Mucosa of stomach (tissue), 1 donor: ENCODE data around the gene MAT1A.
"Not testable (repeated sequence)": the region's sequence is repeated elsewhere in the genome, so short reads cannot be mapped to it uniquely, and the experiment has no call there.

Source experiments
- H3K27me3 ChIP-seq: one replicate; pipeline ENCODE4 v1.7.0; 2013; ENCODE audit warnings: mild to moderate bottlenecking, low read length; ENCODE audit not compliant: control insufficient read depth, insufficient read depth
- H3K36me3 ChIP-seq: one replicate; pipeline ENCODE4 v1.7.0; 2013; ENCODE audit warnings: low read length; ENCODE audit not compliant: control insufficient read depth, insufficient read depth
- H3K4me1 ChIP-seq: one replicate; pipeline ENCODE4 v1.7.0; 2013; ENCODE audit warnings: mild to moderate bottlenecking, low read length; ENCODE audit not compliant: control insufficient read depth, insufficient read depth
- H3K4me3 ChIP-seq: one replicate; pipeline ENCODE4 v1.7.0; 2013; ENCODE audit warnings: low read length
- H3K9ac ChIP-seq: one replicate; pipeline ENCODE4 v1.7.0; 2013; ENCODE audit warnings: mild to moderate bottlenecking, low read length, moderate library complexity
- H3K9me3 ChIP-seq: one replicate; pipeline ENCODE4 v1.7.0; 2013; ENCODE audit warnings: mild to moderate bottlenecking, low read length, moderate library complexity; ENCODE audit not compliant: control insufficient read depth
- donor health status: Pancreatic carcinoma.

MAT1A gene

GRCh38 chr10:80234331-80235235 lies 54.9 kb downstream of the MAT1A start:
- not testable (repeated sequence) for H3K36me3 ChIP-seq, H3K9me3 ChIP-seq, H3K9ac ChIP-seq, H3K4me3 ChIP-seq, H3K4me1 ChIP-seq, H3K27me3 ChIP-seq

DNA sequence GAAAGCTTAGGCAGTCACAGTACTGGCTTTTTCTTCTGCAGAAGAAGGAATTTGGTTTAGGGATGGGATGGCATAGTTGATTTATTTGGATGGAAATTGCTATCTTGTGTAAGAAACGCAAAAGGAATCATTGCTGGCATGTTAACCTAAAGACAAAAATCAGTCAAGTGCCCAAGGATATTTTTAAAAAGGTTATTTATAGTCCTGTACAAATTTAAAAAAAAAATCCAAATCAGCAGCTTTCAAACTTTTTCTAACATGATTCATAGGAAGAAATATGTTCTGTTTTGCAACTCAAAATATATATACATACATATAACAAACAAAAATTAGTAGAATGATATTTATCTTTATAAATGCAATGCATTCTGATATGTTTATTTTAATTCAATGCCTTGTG lies 55.6 kb downstream of the MAT1A start:
- not testable (repeated sequence) for H3K4me3 ChIP-seq, H3K9ac ChIP-seq, H3K4me1 ChIP-seq, H3K27me3 ChIP-seq, H3K9me3 ChIP-seq, H3K36me3 ChIP-seq

DNA sequence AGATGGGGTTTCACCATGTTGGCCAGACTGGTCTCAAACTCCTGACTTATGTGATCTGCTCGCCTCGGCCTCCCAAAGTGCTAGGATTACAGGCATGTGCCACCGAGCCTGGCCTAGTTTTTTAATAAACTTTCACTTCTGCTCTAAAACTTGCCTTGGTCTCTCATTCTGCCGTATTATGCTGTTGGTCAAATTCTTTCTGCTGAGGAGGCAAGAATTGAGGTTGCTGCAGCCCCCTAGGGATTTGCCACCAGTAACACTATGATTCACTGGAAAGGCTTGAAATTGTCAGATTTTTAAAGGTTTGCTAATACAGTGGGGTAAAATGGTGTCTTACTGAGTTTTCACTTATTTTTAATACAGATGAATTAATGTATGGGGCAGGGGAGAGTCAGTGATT lies 62.7 kb downstream of the MAT1A start:
- H3K36me3 ChIP-seq, H3K9me3 ChIP-seq, H3K4me3 ChIP-seq: not testable (repeated sequence)

DNA sequence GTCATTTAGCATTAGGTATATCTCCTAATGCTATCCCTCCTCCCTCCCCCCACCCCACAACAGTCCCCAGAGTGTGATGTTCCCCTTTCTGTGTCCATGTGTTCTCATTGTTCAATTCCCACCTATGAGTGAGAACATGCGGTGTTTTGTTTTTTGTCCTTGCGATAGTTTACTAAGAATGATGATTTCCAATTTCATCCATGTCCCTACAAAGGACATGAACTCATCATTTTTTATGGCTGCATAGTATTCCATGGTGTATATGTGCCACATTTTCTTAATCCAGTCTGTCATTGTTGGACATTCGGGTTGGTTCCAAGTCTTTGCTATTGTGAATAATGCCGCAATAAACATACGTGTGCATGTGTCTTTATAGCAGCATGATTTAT lies 66.4 kb downstream of the MAT1A start:
- H3K9me3 ChIP-seq, H3K4me1 ChIP-seq, H3K9ac ChIP-seq, H3K36me3 ChIP-seq, H3K27me3 ChIP-seq, H3K4me3 ChIP-seq: not testable (repeated sequence)

More for the DNA sequence above, 62.7 kb downstream of the MAT1A start:
- H3K27me3 ChIP-seq, H3K9ac ChIP-seq, H3K4me1 ChIP-seq: not testable (repeated sequence)
